Activated T-cell treated with anti-CD3 and anti-CD28 coated beads for 4 hours (primary cell): ENCODE results near the gene CCL27.
"Not testable (repeated sequence)": the region's sequence is repeated elsewhere in the genome, so short reads cannot be mapped to it uniquely, and the experiment has no call there.

Source experiments
- DNase-seq: peaks from one replicate; pipeline ENCODE4 v3.0.0-alpha.2; 2020

CCL27 gene

DNA sequence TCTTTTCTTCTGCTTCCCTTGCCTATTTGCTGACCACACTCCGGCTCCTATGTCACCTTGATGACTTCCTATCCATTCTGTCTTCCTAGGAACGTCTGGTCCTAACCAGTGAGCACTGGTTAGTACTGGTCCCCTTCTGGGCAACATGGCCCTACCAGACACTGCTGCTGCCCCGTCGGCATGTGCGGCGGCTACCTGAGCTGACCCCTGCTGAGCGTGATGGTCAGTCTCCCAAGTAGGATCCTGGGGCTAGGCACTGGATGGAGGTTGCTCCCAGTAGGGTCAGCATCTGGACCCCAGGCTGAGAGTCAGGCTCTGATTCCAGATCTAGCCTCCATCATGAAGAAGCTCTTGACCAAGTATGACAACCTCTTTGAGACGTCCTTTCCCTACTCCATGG lies 13.8 kb downstream of the CCL27 start:
- DNase-seq: no peak

DNA sequence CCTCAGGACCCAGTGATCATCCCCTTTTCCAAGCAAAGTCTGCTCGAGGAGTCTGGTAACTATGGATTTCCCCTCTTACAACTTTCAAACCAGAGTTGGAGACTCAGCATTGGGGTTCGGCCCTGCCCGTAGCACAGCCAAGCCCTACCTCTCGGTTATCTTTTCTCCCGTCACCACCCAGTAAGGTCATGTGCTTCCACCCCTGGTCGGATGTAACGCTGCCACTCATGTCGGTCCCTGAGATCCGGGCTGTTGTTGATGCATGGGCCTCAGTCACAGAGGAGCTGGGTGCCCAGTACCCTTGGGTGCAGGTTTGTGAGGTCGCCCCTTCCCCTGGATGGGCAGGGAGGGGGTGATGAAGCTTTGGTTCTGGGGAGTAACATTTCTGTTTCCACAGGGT lies 14.8 kb downstream of the CCL27 start:
- no peak for DNase-seq

DNA sequence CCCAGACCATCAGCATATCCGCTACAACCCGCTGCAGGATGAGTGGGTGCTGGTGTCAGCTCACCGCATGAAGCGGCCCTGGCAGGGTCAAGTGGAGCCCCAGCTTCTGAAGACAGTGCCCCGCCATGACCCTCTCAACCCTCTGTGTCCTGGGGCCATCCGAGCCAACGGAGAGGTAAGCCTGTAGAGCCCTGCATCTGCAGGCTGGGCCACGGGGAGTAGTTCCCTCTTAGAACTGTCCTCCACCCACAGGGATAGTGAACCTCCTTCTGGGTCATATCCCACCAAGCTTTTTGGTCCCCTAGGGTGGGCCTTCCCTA lies 15.4 kb downstream of the CCL27 start:
- no peak for DNase-seq

DNA sequence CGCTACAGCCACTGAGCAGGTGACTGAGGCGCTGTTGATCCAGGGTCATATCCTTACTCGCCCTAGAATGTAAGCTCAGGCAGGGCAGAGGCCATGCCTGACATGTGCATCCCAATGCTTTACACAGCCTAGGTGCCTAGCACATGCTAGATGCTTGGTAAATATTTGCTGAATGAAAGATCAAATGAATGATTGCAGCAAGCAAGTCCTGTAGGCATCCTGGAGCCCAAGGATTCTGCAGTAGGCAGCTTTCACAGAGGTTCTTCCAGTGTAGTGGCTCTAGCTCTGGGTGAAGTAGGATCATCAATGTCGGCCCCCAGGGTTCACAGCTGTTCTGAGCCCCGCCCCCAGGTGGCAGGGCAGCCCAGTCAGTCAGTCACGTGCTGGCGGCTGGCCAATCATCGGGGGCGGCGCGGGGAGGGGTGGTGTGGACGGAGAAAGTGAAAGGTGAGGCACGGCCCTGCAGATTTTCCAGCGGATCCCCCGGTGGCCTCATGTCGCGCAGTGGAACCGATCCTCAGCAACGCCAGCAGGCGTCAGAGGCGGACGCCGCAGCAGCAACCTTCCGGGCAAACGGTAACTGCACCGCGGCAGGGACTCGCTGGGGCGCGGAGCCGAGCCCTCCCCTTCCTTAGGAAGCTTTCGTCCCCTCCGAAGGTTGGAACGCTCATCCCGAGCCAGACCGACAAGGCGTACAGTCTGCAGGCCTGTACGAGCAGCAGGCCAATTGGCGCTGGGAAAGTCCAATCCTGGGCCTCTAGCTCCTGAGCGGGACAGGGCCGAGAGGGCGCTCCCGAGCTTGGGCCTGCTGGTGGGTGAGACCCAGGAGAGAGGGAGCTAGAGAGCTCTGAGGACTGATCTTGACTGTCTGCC lies 16.0 kb downstream of the CCL27 start, which contains the start of gene GALT:
Gene GALT, plus strand, starts transcription at position 465 of the 873 bp plus-strand sequence. Its CDS starts 30 bp downstream, at position 495.
- DNase-seq: peak; percentile 98

DNA sequence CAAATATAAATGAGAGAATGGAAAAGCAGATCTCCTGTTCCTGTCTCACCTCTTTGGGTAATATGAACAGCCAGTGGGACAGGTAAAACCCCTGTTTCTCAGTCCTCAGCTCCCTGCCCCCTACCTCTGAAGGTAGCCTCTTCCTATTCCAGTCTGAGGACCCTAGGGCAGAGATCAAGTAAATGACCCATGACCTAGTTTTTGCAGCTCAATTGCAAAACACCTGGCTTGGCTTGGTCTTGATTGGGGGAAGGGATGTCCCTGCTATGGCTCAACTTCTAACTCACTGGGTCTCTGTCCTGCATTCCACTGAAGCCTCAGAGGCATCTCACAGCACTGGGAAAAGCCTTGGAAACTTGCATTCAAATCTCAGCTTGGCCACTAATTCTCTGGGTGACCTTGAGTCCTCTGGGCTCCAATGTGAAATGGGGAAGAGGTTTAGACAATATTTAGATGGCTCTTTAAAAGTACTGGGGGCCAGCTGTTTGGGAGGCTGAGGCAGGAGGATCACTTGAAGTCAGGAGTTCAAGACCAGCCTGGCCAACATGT lies 17.6 kb downstream of the CCL27 start:
- no peak for DNase-seq

DNA sequence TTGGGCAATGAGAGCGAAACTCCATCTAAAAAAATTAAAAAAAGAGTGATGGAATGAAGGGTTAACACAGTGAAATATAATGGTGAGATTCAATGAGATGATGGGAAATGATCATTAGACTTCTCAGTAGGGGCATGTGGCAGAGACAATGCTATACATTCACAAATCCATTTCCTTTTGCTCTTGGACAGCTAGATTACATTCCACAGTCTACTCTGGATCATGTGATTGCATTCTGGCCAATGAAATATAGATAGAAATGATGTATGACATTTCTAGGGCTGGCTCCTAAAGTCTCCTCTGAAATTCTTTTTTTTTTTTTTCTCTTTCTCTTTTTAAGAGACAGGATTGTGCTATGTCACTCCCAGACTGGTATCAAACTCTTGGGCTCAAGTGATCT lies 19.8 kb downstream of the CCL27 start:
- no peak for DNase-seq

DNA sequence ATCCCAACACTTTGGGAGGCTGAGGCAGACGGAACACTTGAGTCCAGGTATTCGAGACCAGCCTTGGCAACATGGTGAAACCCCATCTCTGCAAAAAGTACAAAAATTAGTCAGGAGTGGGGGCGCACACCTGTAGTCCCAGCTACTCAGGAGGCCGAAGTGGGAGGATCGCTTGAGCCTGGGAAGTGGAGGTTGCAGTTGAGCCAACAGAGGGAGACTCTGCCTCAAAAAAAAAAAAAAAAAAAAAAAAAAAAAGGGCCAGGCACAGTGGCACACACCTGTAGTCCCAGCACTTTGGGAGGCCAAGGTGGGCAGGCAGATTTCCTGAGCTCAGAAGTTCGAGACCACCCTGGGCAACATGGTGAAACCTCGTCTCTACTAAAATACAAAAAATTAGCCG lies 23.1 kb downstream of the CCL27 start:
- not testable (repeated sequence) for DNase-seq

DNA sequence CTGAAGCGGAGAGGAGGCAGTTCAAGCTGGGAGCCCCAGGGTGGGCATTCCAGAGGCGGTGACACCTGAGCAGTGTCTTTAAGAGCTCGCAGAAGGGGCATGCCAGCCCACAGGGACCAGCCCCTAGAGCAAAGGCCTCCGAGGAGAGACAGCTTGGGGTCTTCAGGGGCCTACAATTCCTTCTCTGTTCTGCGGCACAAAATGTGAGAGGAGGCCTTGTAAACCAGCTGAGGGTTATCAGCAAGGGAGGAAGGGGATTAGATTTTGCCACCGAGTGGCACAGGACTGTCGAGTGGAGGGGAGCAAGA lies 24.4 kb downstream of the CCL27 start:
- DNase-seq: no peak

DNA sequence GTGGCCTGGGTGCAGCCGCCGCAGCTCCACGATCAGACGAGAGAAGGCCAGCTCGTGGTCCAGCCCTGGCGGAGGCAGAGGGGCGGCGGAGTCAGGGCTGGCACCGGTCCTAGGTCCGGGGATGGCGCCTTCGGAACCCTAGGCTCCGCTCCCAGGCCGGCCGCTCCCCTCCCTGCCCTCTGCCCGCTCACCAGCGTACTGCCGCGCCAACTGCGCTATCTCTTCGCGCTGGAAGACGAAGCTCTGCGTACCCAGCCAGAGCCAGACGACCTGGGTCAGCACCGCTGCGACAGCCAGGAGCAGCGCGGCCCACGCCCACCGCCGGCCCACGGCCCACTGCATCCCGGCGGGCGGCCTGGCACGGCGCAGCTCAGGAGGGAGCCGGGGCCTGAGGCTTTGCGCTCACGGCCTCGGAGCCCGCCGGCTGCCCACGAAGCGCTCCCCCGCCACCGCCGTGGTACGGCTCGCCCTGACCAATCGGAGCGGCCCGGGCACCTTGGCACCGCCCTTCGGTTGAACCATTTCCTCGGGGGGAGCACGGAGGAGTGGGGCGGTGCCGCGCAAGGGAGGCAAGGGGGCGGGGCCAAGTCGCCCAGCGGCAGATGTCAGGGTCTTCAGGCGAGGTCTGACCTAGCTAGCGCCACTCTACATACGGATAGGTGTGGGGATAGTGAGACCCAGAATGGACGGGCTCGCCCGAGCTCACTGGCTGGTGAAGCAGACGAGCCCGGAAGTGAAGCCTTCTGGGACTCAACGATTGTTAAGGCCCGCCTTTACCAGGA lies 24.9 kb downstream of the CCL27 start, which contains the start of gene SIGMAR1:
Gene SIGMAR1, minus strand, starts transcription at position 432 of the 782 bp plus-strand sequence. Its CDS starts 90 bp downstream, at position 342.
- peak; percentile 90 for DNase-seq

DNA sequence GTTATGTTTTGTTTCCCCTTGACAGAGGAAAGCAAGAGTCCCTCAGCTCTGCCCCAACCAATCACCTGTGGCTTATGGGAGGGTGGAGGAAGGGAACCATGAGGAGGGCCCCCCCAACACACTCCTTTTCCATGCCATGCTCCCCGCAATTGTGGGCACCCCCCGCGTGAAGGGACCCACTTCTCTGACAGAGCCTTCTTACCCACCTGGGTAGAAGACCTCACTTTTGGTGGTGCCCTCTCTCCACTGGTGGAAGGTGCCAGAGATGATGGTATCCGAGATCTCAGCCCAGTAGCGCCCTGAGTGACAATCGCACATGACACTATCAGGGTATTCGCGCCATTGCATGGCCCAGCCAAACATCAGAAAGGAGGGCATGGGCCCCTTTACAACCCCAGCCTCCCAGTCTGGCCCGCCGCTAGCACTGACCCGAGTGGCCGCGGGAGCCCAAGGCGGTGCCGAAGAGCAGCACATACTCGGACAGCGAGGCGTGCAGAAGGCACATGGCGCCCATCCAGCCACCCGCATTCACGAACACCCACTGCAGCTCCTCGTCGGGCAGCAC lies 25.6 kb downstream of the CCL27 start:
- DNase-seq: no peak

DNA sequence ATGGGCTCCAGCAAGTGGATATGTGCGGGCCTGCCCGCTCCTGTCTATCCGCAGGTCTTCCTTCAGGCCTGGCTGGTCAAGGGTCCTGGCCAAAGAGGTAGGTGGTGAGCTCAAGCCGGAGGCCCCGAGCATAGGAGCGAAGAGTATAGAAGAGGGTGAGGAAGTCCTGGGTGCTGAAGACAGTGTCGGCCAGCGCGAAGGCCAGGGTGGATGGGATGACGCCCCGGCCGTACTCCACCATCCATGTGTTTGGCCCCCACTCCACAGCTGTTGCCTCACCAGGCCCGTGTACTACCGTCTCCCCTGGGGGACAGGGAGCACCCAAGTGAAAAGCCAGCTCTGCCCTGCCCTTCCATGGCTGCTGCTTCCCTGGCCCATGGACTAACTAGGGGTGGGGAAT lies 26.9 kb downstream of the CCL27 start:
- DNase-seq: no peak

DNA sequence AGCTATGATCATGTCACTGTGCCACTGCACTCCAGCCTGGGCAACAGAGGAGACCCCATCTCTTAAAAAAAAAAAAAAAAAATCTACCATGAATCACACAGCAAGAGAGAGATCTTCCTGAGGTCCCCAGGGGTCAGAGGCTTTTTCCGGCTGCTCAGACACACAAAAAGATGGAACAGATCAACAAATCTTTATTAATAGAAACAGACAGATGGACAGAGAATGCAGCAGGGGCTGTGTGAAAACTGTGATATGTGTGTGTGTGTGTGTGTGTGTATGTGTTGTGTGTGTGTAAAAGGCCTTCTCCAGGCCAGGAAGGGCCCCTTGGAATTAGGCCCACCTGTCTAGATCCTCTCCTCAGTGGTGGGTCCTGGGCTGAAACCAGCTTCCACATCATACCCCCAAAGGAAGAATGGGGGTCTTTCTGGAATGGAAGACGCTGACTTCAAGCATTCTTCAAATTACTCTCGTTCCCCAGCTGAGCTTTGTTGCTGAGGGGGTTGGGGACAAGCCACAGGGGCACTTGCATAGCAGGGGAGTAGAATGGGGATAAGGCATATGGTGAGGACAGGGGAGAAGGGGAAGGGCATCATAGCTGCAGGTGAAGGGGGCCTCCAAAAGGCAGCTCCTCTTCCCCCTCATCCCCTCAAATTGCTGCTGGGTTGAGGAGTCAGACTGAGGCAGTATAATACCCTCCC lies 27.8 kb downstream of the CCL27 start:
- no peak for DNase-seq

DNA sequence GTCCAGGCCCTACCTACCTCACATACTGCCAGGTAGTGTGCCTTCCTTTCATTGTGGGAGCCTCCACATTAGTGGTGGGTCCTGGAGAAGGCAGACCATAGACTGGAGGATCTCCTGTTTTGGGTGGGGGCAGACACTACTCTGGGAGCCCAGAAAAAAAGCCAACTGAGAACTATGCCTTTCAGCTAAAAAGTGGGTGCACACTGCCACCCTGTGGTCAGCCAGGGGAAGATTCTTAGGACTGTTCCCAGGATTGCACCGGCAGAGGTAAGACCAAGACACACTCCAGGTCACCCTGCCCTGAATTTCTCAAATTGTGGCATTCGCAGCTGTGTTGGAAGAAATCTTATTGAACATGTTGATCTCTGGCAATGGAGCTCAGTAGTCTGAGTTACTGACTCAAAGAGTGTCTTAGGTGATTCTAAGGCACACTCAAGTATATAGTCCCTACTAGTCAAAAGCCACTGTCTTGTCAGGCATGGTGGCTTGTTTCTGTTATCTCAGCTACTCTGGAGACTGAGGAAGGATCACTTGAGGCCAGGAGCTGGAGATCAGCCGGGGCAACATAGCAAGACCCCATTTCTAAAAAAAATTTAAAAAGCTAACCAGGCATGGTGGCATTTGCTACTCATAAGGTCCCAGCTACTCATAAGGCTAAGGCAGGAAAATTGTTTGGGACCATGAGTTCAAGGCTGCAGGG lies 28.5 kb downstream of the CCL27 start:
- peak; percentile 71 for DNase-seq

DNA sequence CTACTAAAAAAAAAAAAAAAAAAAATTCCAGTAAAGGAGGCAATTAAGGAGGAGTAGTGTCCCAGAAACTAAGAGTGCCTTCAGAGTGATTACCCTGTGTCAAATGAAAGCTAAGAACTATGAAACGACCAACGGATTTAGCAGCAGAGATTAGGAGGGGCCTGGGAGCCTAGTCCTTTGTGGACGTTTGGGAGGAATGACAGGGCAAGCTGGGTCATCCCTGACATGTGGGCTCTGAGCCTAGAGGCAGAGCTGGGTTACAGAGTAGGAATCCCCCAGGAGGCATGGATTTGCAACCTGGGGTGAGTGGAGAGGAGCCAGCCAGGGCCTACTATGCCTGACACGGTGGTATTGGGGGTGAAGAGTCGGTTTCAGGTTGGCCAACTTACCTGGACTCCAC lies 29.3 kb downstream of the CCL27 start:
- no peak for DNase-seq

DNA sequence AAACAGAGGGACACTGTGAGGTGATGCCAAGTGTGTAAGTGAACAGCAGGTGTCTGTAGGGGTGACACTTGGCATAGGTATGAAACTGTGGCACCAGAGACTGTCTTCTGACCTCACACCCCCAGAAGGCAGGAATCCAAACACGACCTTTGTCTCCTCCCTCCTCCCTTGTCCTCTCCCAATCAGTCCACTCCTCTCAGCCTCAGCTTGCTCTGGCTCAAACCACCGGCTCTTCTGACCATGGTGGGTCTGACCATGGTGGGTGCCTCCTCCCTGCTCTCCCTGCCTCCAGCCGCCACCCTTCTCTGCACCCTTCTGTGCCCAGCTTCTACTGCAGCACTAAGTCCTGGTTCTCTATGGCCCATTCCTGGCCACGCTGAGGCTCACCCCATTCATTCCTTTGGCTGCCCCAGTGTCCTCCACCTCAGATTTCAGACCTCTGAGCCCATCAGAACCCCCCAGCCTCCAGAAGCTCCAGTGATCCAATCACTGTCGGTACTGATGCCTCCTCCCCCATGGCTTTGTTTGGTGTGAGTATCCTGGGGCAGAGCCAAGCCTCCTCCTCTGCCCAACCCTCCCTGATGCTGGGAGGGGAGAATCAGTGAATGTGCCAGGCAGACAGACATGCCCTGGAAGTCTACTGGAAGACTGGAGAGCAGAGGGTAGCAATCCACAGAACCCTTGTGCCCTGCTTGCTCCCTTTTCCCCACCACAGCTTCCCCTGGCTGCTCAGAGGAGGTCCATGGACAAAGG lies 31.9 kb downstream of the CCL27 start:
- no peak for DNase-seq

DNA sequence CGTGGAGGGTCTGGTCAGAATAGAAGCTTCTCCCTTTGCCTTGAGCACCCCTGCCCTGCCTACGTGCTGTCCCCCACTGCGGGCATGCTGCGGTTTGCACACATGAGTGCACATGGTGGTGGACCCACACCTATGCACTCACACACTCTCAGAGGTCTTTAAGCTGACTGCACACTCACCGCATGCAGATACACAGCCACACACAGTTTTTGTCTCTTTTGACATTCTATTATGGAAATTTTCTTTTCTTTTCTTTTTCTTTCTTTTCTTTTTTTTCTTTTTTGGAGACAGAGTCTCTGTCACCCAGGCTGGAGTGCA lies 33.0 kb downstream of the CCL27 start:
- no peak for DNase-seq

DNA sequence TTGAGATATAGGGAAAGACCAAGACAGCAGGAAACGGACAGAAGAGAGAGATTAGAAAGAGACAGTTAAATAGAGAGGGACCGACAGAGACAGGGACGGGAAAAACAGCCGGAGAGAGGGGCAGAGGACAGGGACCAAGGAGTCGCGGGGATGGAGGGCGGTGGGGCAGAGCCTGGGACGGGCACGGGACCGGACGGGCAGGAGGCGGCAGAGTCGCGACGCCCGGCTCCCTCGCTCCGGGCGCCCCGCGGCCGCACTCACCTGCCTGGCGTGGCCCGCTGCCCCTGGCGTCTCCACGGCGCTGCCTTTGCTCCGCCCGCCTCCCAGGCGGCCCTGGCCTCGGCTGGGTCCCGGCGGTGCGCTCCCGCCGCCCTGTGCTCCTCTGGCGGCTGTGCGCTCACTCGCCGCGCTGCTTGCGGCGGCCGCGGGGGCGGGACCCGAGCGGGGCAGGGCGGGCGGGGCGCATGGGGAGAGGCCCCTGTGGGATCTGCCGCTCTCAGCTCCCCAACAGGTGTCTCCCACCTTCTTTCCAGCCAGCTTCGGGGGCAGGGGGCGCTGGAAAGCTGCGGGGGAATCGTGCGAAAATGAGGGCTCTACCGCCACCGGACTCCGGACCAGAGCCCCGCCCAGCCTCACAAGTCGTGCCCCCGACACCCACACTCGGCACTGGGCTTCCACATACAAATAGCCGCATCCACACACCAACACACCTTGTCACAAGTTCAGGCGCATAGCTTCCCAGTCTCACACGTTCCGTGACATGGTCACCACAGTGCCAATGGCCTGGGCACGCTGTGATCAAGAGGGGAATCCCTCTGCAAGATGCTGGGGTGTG lies 33.6 kb downstream of the CCL27 start, which contains the start of gene ARID3C:
Gene ARID3C, minus strand, starts transcription at position 411 of the 835 bp plus-strand sequence. CDS start 1,052 bp downstream, outside the sequence.
- DNase-seq: no peak

DNA sequence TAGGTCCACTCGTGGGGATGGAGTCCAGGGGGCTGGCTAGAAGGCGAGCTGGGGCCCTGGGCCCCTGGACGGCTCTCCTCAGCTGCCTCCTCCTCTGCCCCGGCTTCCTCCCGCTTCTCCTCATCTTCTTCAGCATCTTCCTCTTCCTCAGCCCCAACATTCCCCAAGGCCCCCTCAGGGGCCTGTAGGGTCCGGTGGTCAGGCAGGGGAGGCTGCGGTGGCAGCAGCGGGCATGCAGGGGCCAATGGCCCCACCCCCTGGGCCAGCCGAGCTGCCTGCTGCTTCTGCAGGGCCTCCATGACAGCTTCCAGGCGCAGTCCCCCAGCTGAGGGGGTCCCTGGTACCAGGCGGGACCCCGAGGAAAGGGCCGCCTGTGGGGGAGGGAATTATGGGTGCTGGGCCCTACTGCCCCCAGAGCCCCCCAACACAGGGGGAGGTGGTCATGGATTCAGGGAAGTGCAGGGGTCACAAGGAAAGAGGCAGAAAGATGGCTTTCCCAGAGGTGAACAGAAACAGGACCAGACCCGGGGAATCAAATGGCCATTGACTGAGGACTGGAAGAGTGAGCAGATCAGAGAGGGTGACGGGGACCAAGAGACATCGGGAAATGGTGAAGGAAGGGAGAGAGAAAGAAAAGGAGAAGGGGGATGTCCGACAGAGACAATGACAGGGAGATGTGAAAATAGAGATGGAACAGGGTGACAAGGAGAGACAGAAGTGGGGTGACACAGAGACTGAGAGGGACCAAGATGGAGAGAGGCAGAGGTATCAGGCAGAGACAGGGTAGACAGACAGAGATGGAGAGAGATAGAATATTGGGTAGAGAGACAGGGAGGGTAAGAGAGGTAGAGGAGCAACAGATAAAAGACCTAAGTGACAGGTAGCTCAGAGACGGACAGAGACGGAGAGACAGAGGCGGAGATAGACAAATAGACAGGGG lies 34.5 kb downstream of the CCL27 start:
- no peak for DNase-seq

DNA sequence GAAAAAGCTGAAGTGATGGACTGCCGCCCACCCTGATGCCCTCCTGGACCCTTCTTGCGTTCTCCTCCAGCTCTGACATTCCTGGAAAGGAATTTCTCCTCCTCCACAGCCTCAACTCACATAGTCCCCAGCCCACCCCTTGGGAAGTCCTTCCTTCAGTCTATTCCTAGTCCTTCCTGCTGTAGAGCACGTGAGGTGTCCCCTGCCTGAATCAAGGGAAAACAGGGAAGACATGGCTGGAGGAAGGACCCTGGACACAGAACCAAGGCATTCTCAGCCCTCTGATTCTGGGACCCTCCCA lies 37.3 kb downstream of the CCL27 start:
- no peak for DNase-seq
